ENCODE results near the gene TRAPPC2L. TPM values are rescaled to one million over a fixed set of nuclear protein-coding genes. Genes with fewer than 3 reads are reported as not detected.

The TRAPPC2L gene
- total and polyA plus RNA-seq, 2 donors from 2014 or later: 48.3 to 155 TPM

GRCh38 chr16:88909431-88910210 is 52.7 kb downstream of the TRAPPC2L start:
- no peaks in the 10 kb centered on the region for H3K9me3 ChIP-seq (ENCODE audit: control insufficient read depth in 2 of 3, insufficient read depth in 1 of 3, low read length in 3 of 3)
- DNase-seq: no peak
- no peaks in the 10 kb centered on the region for H3K36me3 ChIP-seq (ENCODE audit: control insufficient read depth in 2 of 3, insufficient read depth in 3 of 3, low read length in 3 of 3)
- no peak for TF ChIP-seq CTCF (IDR thresholded peaks at IDR 0.05; ENCODE audit: borderline replicate concordance, extremely low read depth, insufficient read depth)
- H3K27me3 ChIP-seq (ENCODE audit: control insufficient read depth, insufficient read depth, low read length): no peaks in the 10 kb centered on the region
- H3K27ac ChIP-seq (ENCODE audit: low read depth in 2 of 2, low read length in 2 of 2): no peak overlapping the region
- no peak for FAIRE-seq
- H3K4me3 ChIP-seq (ENCODE audit: low read length in 3 of 3): no peak overlapping the region
- H3K4me1 ChIP-seq (ENCODE audit: control insufficient read depth in 2 of 3, insufficient read depth in 2 of 3, low read depth in 1 of 3, low read length in 3 of 3): no peaks in the 10 kb centered on the region
- intact Hi-C loops (cut with DNase I): no loop called here
- no peak overlapping the region for H3K9ac ChIP-seq (ENCODE audit: low read length in 3 of 3)

- intact Hi-C loops (cut with DNase I): no loop called here
- no peak for TF ChIP-seq CTCF (IDR thresholded peaks at IDR 0.05; ENCODE audit: borderline replicate concordance, extremely low read depth, insufficient read depth)
- Histone ChIP-seq H3K9me3 (ENCODE audit: control insufficient read depth in 2 of 3, insufficient read depth in 1 of 3, low read length in 3 of 3) (no peaks in the 10 kb centered on the region), H3K36me3 (ENCODE audit: control insufficient read depth in 2 of 3, insufficient read depth in 3 of 3, low read length in 3 of 3) (no peaks in the 10 kb centered on the region), H3K27me3 (ENCODE audit: control insufficient read depth, insufficient read depth, low read length) (no peaks in the 10 kb centered on the region), H3K27ac (ENCODE audit: low read depth in 2 of 2, low read length in 2 of 2) (no peak overlapping the region), H3K4me3 (ENCODE audit: low read length in 3 of 3) (no peak overlapping the region), H3K4me1 (ENCODE audit: control insufficient read depth in 2 of 3, insufficient read depth in 2 of 3, low read depth in 1 of 3, low read length in 3 of 3) (no peaks in the 10 kb centered on the region), H3K9ac (ENCODE audit: low read length in 3 of 3) (no peak overlapping the region)
- no peak for DNase-seq
- no peak for FAIRE-seq
Observed at GRCh38 chr16:88910284-88911135, 53.6 kb downstream of the TRAPPC2L start.

GRCh38 chr16:88911136-88911945 is 54.4 kb downstream of the TRAPPC2L start:
- no peak for TF ChIP-seq CTCF (IDR thresholded peaks at IDR 0.05; ENCODE audit: borderline replicate concordance, extremely low read depth, insufficient read depth)
- no peaks in the 10 kb centered on the region for H3K27me3 ChIP-seq (ENCODE audit: control insufficient read depth, insufficient read depth, low read length)
- H3K4me1 ChIP-seq (ENCODE audit: control insufficient read depth in 2 of 3, insufficient read depth in 2 of 3, low read depth in 1 of 3, low read length in 3 of 3): no peaks in the 10 kb centered on the region
- H3K9me3 ChIP-seq (ENCODE audit: control insufficient read depth in 2 of 3, insufficient read depth in 1 of 3, low read length in 3 of 3): no peaks in the 10 kb centered on the region
- no peak for FAIRE-seq
- no peak overlapping the region for H3K27ac ChIP-seq (ENCODE audit: low read depth in 2 of 2, low read length in 2 of 2)
- H3K4me3 ChIP-seq (ENCODE audit: low read length in 3 of 3): no peak overlapping the region
- no peaks in the 10 kb centered on the region for H3K36me3 ChIP-seq (ENCODE audit: control insufficient read depth in 2 of 3, insufficient read depth in 3 of 3, low read length in 3 of 3)
- intact Hi-C loops (cut with DNase I): no loop called here
- DNase-seq: peak in 3 of 5 donors; percentile 48 to 77 (median 49)
- no peak overlapping the region for H3K9ac ChIP-seq (ENCODE audit: low read length in 3 of 3)
